Measurements from ENCODE around the gene OPA1.

DNA sequence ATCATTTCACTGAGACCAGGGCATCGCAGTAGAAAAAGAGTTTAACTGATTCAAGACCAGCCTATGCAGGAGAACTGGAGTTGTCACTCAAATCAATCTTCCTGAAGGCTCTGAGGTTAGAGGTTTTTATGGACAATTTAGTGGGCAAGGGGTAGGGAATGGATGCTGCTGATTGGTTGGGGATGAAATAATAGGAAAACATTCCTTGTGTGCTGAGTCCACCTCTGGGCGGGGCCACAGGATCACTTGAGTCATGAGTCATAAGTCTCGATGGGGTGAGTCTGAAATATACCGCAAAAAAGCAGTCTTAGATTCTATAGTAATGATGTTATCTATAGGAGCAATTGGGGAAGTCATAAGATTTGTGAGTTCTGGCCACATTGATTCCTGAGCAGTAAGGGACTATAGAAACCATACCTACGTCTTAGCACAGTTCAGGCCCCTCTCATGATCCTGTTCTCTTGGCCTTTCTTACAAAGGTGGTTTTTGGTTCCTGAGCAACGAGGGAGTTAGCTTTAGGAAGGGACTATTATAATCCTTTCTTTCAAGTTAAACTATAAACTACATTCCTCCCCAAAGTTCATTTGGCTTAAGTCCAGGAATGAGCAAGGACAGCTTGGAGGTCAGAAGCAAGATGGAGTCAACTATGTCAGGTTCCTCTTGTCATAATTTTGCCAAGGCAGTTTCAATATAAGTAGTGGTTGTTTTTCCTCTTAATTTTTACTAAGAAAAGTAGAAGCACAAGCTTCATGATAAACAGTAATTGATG lies 2.7 kb upstream of the OPA1 start:
- TF ChIP-seq CTCF (IDR thresholded peaks at IDR 0.05): no peak
- no peak for TF ChIP-seq POLR2A (IDR thresholded peaks at IDR 0.05)
